Lung (tissue), 12 donors: ENCODE data around the gene SPIRE2. TPM values are rescaled to one million over a fixed set of nuclear protein-coding genes. Genes with fewer than 3 reads are reported as not detected.

ENCODE experiments used
- ATAC-seq: fragments of 200-7000 bp; cut with Tn5 transposase; one replicate; pipeline ENCODE4 v1.9.1; 2020; ENCODE audit warnings: moderate number of reproducible peaks; ENCODE audit not compliant: insufficient read depth, low FRiP score
- DNase-seq, 3 donors: peaks; one replicate each; pipeline ENCODE4 v3.0.0-alpha.2; 2013 to 2017
- H3K27ac ChIP-seq, 2 donors: one replicate each; pipeline ENCODE4 v1.5.1; 2013; ENCODE audit warnings: mild to moderate bottlenecking in 2 of 2, moderate library complexity in 2 of 2, control low read depth in 1 of 2, inconsistent platforms in 1 of 2, low read depth in 1 of 2, low read length in 1 of 2
- H3K27me3 ChIP-seq, 3 donors: one replicate each; pipeline ENCODE4 v1.5.1; 2013; ENCODE audit warnings: low read length in 2 of 3; ENCODE audit not compliant: control insufficient read depth in 3 of 3, insufficient read depth in 3 of 3
- H3K36me3 ChIP-seq, 4 donors: one replicate each; pipeline ENCODE4 v1.5.1; 2013; ENCODE audit warnings: low read length in 4 of 4, mild to moderate bottlenecking in 1 of 4, moderate library complexity in 1 of 4; ENCODE audit not compliant: control insufficient read depth in 4 of 4, insufficient read depth in 4 of 4
- H3K4me1 ChIP-seq, 5 donors: one replicate each; pipeline ENCODE4 v1.5.1; 2013; ENCODE audit warnings: low read length in 5 of 5, mild to moderate bottlenecking in 2 of 5, moderate library complexity in 1 of 5; ENCODE audit not compliant: control insufficient read depth in 5 of 5, insufficient read depth in 5 of 5
- H3K4me3 ChIP-seq: one replicate; pipeline ENCODE4 v1.5.1; 2013; ENCODE audit warnings: mild to moderate bottlenecking, control low read depth, moderate library complexity
- H3K9ac ChIP-seq, 2 donors: one replicate each; pipeline ENCODE4 v1.5.1; 2013; ENCODE audit warnings: low read length in 2 of 2, control low read depth in 1 of 2; ENCODE audit not compliant: insufficient read depth in 1 of 2
- H3K9me3 ChIP-seq, 4 donors: one replicate each; pipeline ENCODE4 v1.5.1; 2013; ENCODE audit warnings: low read length in 3 of 4, mild to moderate bottlenecking in 1 of 4, moderate library complexity in 1 of 4; ENCODE audit not compliant: control insufficient read depth in 4 of 4, insufficient read depth in 3 of 4
- CTCF ChIP-seq: IDR thresholded peaks from 2 replicates; pipeline ENCODE4 v1.5.1; 2012; ENCODE audit warnings: mild to moderate bottlenecking; ENCODE audit errors: control extremely low read depth, extremely low read depth
- WGBS, 2 donors: extraction: QIAGEN DNeasy Blood & Tissue Kit; methylation state at CpG; one replicate each; pipeline ENCODE4 v1.1.7; 2013; 5-methylcytosine and 5-hydroxymethylcytosine counted together
- polyA plus RNA-seq, 2 donors: library from polyadenylated mRNA; stranded (reverse); fragments of 200-250 nt; gene quantifications; one replicate each; pipeline ENCODE4 v1.2.1, GENCODE V29; 2013
- total RNA-seq, 2 donors: library from RNA; depleted of rRNA in 1 of 2; stranded (reverse); fragments of >200 nt in 1 of 2; gene quantifications; one replicate each; pipeline ENCODE4 v1.2.1, GENCODE V29; 2014 to 2021
- donor health status: control.
- donor health status: control.
- donor health status: Bipolar disorder and iron deficiency.
- donor health status: healthy.
- donor health status: DM: yes; HTN: yes; CAD: no.

SPIRE2 gene
- total and polyA plus RNA-seq, 4 donors, result 3.3 to 12.0 (median 8.0) TPM

GRCh38 chr16:89908236-89908635 lies 80.0 kb downstream of the SPIRE2 start:
- Histone ChIP-seq H3K9me3 (no peaks in the 10 kb centered on the region), H3K27me3 (no peaks in the 10 kb centered on the region), H3K36me3 (peaks cover 12 to 78% (median 28%) of the 10 kb centered on the region in 4 donors), H3K27ac (no peak overlapping the region), H3K9ac (no peak overlapping the region), H3K4me3 (no peak overlapping the region), H3K4me1 (no peaks in the 10 kb centered on the region)
- 93 to 95% methylated on average over 4 of the region's 4 CpGs for WGBS, 2 donors
- ATAC-seq (no peak), DNase-seq (no peak)
- TF ChIP-seq CTCF, result no peak

- no peak overlapping the region for H3K27ac ChIP-seq
- DNase-seq, result peak; percentile 42 to 66 (median 53)
- H3K4me1 ChIP-seq, result no peaks in the 10 kb centered on the region
- H3K27me3 ChIP-seq, result no peaks in the 10 kb centered on the region
- no peak overlapping the region for H3K9ac ChIP-seq
- peaks cover 5 to 64% (median 30%) of the 10 kb centered on the region in 4 donors for H3K36me3 ChIP-seq
- peak; percentile 59 for TF ChIP-seq CTCF
- no peaks in the 10 kb centered on the region for H3K9me3 ChIP-seq
- peak; percentile 83 for ATAC-seq
- WGBS, 2 donors, result 67% methylated on average over 47 of the region's 47 CpGs
- H3K4me3 ChIP-seq, result no peak overlapping the region
These were observed 81.8 kb downstream of the SPIRE2 start for GRCh38 chr16:89909777-89910716.

- Histone ChIP-seq H3K27ac (no peak overlapping the region), H3K4me3 (no peak overlapping the region), H3K9me3 (no peaks in the 10 kb centered on the region), H3K4me1 (no peaks in the 10 kb centered on the region), H3K27me3 (no peaks in the 10 kb centered on the region), H3K9ac (no peak overlapping the region), H3K36me3 (peaks cover 5 to 56% (median 25%) of the 10 kb centered on the region in 4 donors)
- 94 to 96% methylated on average over 27 of the region's 27 CpGs for WGBS, 2 donors
- no peak for TF ChIP-seq CTCF
- ATAC-seq, result no peak
- DNase-seq, result no peak
These were observed 82.6 kb downstream of the SPIRE2 start for GRCh38 chr16:89910717-89911354.
